ENCODE measurements around the gene OR4D9. TPM values are rescaled to one million over a fixed set of nuclear protein-coding genes. Genes with fewer than 3 reads are reported as not detected.

The OR4D9 gene
- total RNA-seq, 1 experiment from 2014 or later: not detected

- Histone ChIP-seq H4K20me1 (ENCODE audit: low read length) (no peaks in the 10 kb centered on the region), H3K4me2 (ENCODE audit: low read length) (no peak overlapping the region), H3K27ac (ENCODE audit: low read length) (no peak overlapping the region), H2AFZ (ENCODE audit: low read length) (no peak overlapping the region), H3K9me2 (replicated peaks; ENCODE audit: low read length) (no peaks in the 10 kb centered on the region), H3K79me2 (ENCODE audit: low read length) (no peaks in the 10 kb centered on the region), H3K4me1 (ENCODE audit: insufficient read depth, low read length) (peaks cover 9% of the 10 kb centered on the region), H3K9ac (ENCODE audit: low read length) (no peak overlapping the region), H3K4me3 (ENCODE audit: low read length) (no peak overlapping the region), H3K27me3 (ENCODE audit: low read length) (no peaks in the 10 kb centered on the region), H3F3A (ENCODE audit: low read length, unreplicated experiment) (no peaks in the 10 kb centered on the region), H3K9me3 (ENCODE audit: low read length) (no peaks in the 10 kb centered on the region), H3K36me3 (ENCODE audit: low read depth, low read length) (no peaks in the 10 kb centered on the region)
- POLR2A ChIA-PET (ENCODE audit: unreplicated experiment): no interaction called here
- intact Hi-C loops (cut with micrococcal nuclease): no loop called here
- ATAC-seq (no peak), DNase-seq (no peak)
- BruUV-seq (replicated peaks): no TSS peak
- no peak for TF ChIP-seq EZH2phosphoT487 (IDR thresholded peaks at IDR 0.05; ENCODE audit: borderline replicate concordance, low read length)
- no peak for TF ChIP-seq CTCF (conservative IDR thresholded peaks at IDR 0.05; ENCODE audit: low read depth, low read length)
- TF ChIP-seq EZH2 (IDR thresholded peaks at IDR 0.05; ENCODE audit: low read length, unreplicated experiment): no peak
- CTCF ChIA-PET: no interaction called here
Observed at GRCh38 chr11:59548309-59548656, 36.9 kb downstream of the OR4D9 start.

DNA sequence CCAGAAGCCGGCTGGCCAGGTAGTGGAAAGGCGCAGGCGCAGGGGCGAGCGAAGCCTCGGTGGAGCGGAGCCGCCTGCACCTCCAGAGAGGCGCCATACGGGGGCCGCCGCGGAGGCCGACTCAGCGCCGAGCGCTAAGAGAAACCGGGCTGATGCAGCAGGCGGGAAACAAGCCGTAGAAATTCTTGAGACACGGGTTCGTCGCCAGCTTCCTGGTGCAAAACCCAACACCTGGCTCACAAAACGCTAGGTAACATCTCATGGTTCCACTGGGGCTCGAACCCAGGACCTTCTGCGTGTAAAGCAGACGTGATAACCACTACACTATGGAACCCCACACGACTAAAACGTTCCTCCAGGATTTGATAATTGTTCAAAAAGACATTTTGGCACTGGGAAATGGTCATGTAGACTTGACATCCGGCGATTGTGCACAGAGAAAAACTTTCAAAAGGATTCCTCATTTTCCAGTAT is 39.1 kb downstream of the OR4D9 start:
- Histone ChIP-seq H2AFZ (ENCODE audit: low read length) (peak overlapping the region; percentile 77), H3K9me2 (replicated peaks; ENCODE audit: low read length) (no peaks in the 10 kb centered on the region), H3K4me2 (ENCODE audit: low read length) (peak overlapping the region; percentile 86), H3K4me1 (ENCODE audit: insufficient read depth, low read length) (peaks cover 9% of the 10 kb centered on the region), H3K9ac (ENCODE audit: low read length) (peak overlapping the region; percentile 65), H3K9me3 (ENCODE audit: low read length) (no peaks in the 10 kb centered on the region), H3K27ac (ENCODE audit: low read length) (peak overlapping the region; percentile 68), H3F3A (ENCODE audit: low read length, unreplicated experiment) (no peaks in the 10 kb centered on the region), H4K20me1 (ENCODE audit: low read length) (no peaks in the 10 kb centered on the region), H3K4me3 (ENCODE audit: low read length) (peak overlapping the region; percentile 73), H3K79me2 (ENCODE audit: low read length) (no peaks in the 10 kb centered on the region), H3K36me3 (ENCODE audit: low read depth, low read length) (no peaks in the 10 kb centered on the region), H3K27me3 (ENCODE audit: low read length) (no peaks in the 10 kb centered on the region)
- ChIA-PET CTCF (no interaction called here), POLR2A (ENCODE audit: unreplicated experiment) (interaction anchor here (0.7 kb wide), 1 partner anchor 118 kb away, joined by 13 read pairs; the partner anchor contains the start of gene PATL1)
- intact Hi-C loops (cut with micrococcal nuclease): loop anchor here (1.0 to 10.0 kb wide), 5 partner anchors 14 to 406 kb away; partner anchors contain the start of genes FAM111A, OSBP, PATL1 and STX3
- ATAC-seq (peak; percentile 91), DNase-seq (peak; percentile 99)
- TF ChIP-seq EZH2 (IDR thresholded peaks at IDR 0.05; ENCODE audit: low read length, unreplicated experiment) (no peak), CTCF (conservative IDR thresholded peaks at IDR 0.05; ENCODE audit: low read depth, low read length) (peak; percentile 54), EZH2phosphoT487 (IDR thresholded peaks at IDR 0.05; ENCODE audit: borderline replicate concordance, low read length) (no peak)
- TSS peak; percentile 100 for BruUV-seq (replicated peaks)

- peak overlapping the region; percentile 73 for H3K4me3 ChIP-seq (ENCODE audit: low read length)
- no peaks in the 10 kb centered on the region for H3K36me3 ChIP-seq (ENCODE audit: low read depth, low read length)
- intact Hi-C loops (cut with micrococcal nuclease): loop anchor here (1.0 to 10.0 kb wide), 6 partner anchors 9 to 406 kb away; partner anchors contain the start of genes FAM111A, OSBP, PATL1 and STX3
- no peaks in the 10 kb centered on the region for H3F3A ChIP-seq (ENCODE audit: low read length, unreplicated experiment)
- BruUV-seq (replicated peaks): no TSS peak
- ATAC-seq: peak; percentile 44
- no peaks in the 10 kb centered on the region for H3K9me3 ChIP-seq (ENCODE audit: low read length)
- H4K20me1 ChIP-seq (ENCODE audit: low read length): no peaks in the 10 kb centered on the region
- POLR2A ChIA-PET (ENCODE audit: unreplicated experiment): no interaction called here
- CTCF ChIA-PET: no interaction called here
- H3K27ac ChIP-seq (ENCODE audit: low read length): peak overlapping the region; percentile 68
- TF ChIP-seq EZH2phosphoT487 (IDR thresholded peaks at IDR 0.05; ENCODE audit: borderline replicate concordance, low read length): no peak
- no peak for TF ChIP-seq EZH2 (IDR thresholded peaks at IDR 0.05; ENCODE audit: low read length, unreplicated experiment)
- no peak for TF ChIP-seq CTCF (conservative IDR thresholded peaks at IDR 0.05; ENCODE audit: low read depth, low read length)
- no peaks in the 10 kb centered on the region for H3K9me2 ChIP-seq (replicated peaks; ENCODE audit: low read length)
- H3K4me1 ChIP-seq (ENCODE audit: insufficient read depth, low read length): peaks cover 9% of the 10 kb centered on the region
- DNase-seq: peak; percentile 95
- peak overlapping the region; percentile 77 for H2AFZ ChIP-seq (ENCODE audit: low read length)
- H3K9ac ChIP-seq (ENCODE audit: low read length): peak overlapping the region; percentile 65
- peak overlapping the region; percentile 86 for H3K4me2 ChIP-seq (ENCODE audit: low read length)
- H3K27me3 ChIP-seq (ENCODE audit: low read length): no peaks in the 10 kb centered on the region
- H3K79me2 ChIP-seq (ENCODE audit: low read length): no peaks in the 10 kb centered on the region
Observed at GRCh38 chr11:59550842-59551658, 39.7 kb downstream of the OR4D9 start.

Data from PC-3 (cell line).